GM21619 (cell line): Measurements from ENCODE around the gene AKIP1.
"Not testable (repeated sequence)": the region's sequence is repeated elsewhere in the genome, so short reads cannot be mapped to it uniquely, and the experiment has no call there.

ENCODE experiments used
- ATAC-seq: cut with Tn5 transposase; IDR thresholded peaks from one replicate; pipeline ENCODE4 v1.9.1; 2021; ENCODE audit not compliant: unreplicated experiment

AKIP1 gene

DNA sequence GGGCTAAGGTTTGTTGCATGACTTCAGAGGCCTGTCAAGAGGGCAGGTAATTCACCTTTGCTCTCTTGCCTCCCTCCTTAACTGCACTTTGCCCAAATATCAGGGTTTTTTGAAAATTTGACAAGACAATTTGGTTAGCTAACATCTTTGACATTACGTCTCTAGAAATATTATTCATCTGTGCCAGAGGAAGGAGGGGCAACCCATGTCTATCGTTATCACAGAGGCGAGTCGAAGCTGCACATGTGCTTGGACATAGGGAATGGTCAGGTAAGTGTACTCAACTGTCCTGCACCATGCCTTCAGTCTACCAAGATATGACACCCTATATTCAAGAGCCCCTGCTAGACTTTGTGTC is 3.7 kb downstream of the AKIP1 start:
- no peak for ATAC-seq

- ATAC-seq = no peak
These were observed 6.3 kb downstream of the AKIP1 start for GRCh38 chr11:8917157-8917825.

- no peak for ATAC-seq
These were observed 11.7 kb downstream of the AKIP1 start for GRCh38 chr11:8922691-8923090.

GRCh38 chr11:8925711-8926110 is 14.7 kb downstream of the AKIP1 start:
- ATAC-seq = no peak

DNA sequence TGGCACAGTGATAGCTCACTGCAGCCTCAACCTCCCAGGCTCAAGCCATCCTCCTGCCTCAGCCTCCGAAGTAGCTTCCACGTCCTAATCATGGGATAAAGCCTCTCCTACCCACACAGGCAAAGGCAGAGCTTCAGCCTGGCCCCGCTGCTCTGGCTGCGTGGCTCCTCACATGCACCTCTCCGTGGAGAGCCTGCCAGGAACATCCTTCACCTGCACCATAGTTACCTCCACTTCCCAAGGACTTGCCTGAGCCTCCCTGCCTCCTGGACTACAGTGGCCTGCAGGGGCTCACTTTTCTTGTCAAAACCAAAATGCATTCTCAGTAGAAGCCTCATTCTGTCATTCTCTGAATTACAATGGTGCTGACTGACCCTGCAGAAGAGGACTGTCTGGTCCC is 15.2 kb downstream of the AKIP1 start:
- ATAC-seq = no peak

DNA sequence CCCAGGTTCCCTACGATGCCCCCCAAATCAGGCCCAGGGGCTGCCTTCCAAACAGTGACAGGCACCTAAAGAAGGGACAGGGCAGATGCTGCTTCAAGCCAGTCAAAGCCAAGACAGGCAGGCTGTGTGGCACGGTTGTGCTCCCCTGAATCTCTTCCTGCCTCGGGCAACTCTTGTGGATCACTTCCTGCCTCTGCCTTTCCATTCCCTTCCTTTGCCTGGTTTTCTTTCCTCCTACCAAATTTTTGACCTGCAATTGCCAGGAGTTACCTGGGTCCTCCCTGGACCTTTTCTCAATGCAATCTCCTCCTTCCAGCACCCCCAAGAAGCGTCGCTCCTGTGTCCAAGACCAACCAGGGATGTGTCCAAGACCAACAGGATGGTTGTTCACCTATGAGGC is 16.2 kb downstream of the AKIP1 start:
- ATAC-seq = no peak

GRCh38 chr11:8928205-8928604 is 17.2 kb downstream of the AKIP1 start:
- ATAC-seq = no peak

DNA sequence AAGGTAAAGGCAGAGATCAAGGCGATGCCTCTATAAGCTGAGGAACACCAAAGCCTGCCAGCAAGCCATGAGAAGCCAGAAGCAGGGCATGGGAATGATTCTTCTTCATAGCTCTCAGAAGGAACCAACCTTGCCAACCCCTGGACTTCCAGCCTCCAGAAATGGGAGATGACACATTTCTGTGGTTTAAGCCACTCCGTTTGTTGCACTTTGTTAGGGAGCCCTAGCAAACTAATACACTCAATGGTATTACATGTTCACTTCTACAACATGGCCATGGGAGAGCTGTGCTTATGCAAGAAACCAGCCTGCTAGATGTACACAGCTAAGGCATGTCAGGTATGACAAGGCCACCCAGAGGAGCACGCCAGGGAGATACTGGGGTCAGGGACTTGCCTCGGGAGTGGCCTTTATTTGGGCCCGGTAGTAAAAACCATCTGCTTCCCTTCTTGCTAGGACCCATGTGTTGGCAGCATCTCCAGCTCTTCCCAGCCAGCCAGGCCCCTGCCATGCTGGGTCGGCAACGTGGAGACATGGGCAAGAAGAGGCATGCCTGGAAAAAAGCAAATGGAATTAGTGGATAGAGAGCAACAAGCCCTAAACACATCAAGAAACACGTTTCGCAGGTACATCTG is 18.1 kb downstream of the AKIP1 start:
- ATAC-seq = no peak

DNA sequence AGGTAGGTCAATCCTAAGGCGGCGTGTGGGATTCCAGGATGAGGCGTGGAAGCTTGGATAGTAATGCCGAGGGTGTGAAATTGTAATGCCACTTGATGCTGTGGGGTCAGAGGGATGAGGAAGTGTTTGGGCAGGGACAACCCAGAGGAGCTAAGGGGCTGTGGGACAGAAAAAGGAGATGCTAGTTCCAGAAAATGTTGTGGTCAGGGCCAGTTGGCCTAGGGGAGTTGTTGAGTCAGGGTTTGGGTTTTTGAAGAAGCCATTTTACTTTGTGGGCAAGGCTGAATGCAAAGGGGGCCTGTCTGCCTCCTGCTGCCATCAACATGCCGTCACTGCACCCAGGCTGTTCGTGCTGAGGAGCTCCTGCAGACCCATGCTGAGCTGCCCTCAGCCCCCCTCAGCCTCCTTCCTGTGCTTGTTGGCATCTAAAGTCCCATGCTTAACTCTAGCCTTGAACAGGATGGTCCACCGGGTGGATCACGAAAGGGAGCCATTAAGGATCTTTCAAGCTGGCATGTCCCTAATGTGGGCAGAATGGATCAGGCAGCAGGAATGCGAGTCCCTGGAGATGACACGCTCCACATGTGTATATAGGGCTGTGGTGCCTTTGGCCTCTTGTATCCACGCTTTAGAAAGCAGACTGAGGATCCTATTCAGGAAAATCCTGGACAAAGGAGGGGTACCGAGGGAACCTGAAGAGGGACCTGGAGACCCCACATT is 19.6 kb downstream of the AKIP1 start:
- no peak for ATAC-seq

DNA sequence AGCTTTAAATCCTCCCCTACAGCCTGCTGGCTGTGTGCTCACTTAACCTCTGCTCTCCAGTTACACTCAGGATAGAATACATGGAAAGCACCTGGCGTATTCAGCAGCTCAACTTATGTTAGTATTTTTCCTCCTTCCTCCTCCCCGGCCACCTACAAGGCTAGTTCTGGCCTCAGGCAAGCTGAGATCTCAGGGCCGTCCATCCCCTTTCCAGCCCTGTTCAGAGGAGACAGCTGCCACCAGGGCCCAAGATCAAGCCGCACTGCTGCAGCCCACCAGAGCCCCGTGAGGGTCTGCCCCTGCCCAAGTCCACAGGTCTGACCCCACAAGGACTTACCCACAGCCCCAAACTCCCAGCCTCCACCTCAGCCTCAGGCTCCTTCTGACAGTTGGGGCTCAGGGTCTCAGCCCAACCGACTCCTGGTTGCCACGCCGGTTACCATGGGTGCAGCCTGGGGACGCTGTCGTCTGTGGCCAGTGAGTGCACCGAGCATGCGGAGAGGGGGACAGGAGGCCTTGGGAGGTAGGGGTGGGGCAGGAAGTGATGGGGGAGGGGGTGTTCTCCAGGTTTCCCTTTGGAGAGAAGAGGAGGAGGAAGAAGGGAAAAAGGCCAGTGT is 21.7 kb downstream of the AKIP1 start, which contains the start of gene C11orf16:
Gene C11orf16 (minus strand): TSS at position 384 of the 617 bp plus-strand sequence. CDS start 639 bp downstream, outside the sequence.
- ATAC-seq = no peak

- ATAC-seq = no peak
These were observed 22.9 kb downstream of the AKIP1 start for GRCh38 chr11:8933931-8934330.

- no peak for ATAC-seq
These were observed 23.9 kb downstream of the AKIP1 start for GRCh38 chr11:8934742-8935488.

DNA sequence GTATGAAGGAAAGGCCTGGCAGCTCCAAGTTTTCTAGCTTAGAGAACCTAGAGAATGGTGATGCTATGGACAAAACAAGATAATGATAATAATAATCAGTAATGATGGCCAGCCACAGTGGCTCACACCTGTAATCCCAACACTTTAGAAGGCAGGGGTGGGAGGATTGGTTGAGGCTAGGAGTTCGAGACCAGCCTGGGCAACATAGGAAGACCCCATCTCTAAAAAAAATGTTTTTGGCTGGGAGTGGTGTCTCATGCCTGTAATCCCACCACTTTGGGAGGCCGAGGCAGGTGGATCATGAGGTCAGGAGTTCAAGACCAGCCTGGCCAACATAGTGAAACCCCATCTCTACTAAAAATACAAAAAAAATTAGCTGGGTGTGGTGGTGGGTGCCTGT is 24.8 kb downstream of the AKIP1 start:
- not testable (repeated sequence) for ATAC-seq

DNA sequence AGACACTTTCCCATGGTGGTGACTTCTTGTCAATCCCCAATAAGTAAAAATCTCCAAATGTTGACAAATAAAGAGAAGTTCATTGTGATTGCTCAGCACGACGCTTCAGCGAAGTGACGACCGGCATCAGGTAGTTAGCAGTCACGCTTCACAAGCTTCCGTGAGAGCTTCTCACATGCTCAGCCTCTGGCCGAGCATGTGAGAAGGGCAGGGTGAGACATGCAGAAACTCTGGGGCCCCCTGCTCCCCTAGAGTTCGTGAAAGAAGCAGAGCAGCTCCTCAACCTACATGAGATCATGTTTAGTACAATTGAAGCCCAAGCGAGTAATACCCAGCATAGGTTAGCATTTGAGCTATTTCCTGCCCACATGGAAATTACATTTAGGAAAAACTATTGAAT is 26.2 kb downstream of the AKIP1 start:
- peak; percentile 56 for ATAC-seq

DNA sequence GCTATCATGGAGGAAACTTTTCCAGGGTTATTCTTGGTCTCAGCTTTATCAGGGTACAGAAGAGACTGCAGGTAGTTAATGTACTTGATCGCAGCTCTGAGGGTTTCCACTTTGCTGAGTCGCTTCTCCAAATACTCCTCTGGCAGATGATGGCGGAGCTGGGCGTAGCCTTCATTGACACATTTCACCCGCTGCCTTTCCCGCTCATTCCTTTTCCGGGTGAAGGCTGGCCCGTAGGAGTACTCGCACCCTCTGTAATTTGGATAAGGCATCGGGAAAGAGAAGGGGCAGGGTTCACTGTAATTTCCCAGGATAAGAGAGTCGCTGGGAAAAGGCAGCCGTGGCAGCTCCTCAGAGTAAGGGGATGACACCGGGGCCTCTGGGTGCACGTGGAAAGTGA is 26.7 kb downstream of the AKIP1 start:
- ATAC-seq = no peak

GRCh38 chr11:8941341-8942103 is 30.5 kb downstream of the AKIP1 start:
- no peak for ATAC-seq

DNA sequence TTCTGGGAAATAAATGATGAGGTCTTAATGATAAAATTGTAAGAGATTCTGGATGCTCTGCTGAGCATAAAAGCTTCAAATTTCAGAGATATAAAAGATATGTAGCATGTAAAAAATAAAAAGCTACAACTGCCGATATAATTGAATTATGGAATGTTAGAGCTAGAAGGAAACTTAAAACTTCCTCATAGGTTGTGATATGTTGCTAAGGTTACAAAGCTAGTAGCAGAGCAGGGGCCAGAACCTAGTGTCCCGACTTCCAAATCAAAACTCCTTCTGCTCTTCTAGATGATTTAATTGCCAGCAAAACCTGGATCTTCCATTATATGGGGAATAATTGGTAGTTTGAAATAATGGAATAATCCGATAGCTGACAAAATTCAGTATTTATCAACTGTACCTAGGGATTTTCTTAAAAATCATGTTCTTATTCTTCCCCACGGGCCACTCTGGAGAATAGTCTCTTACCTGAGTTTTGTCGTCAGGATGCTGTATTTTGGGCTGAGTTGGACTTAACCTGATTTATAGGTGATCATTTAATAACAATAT is 31.6 kb downstream of the AKIP1 start, which contains the start of gene ASCL3:
Gene ASCL3 (minus strand): TSS at position 499 of the 549 bp plus-strand sequence. CDS start 4,855 bp downstream, outside the sequence.
- ATAC-seq = no peak

DNA sequence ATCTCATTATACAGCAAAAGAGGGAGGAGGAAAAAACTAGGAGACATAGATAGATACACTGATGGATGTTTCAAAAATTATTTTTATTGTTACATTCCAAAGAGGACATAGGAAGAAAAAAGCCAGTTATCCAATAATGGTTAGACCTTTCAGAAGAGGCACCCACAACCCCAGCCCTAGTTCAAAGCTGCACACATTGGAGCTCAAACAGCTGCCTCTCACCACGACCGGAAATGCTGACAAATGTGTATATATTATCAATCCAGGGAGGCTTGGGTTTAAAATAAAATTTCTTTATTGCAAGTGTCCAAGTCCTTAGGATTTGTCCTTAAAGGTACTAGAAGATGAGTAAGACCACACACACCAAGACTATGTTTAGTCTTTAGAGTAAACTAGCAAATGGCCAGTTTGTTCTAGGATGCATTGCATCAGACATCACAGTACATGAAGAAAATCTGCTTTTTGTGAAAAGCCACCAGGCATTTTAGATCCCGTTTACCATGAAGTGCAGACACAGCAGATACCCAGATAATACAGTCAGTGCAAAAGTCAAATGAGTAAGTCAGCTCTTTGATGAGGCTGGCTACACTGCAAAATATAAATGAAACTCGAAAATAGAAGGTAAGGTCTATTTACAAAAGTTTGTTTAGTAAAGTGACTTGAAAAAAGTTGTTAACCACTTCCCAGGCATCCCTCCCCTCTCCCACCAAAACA is 36.4 kb downstream of the AKIP1 start:
- ATAC-seq = no peak

GRCh38 chr11:8948886-8949285 is 37.9 kb downstream of the AKIP1 start:
- no peak for ATAC-seq
